GM18951 (cell line): ENCODE measurements around the gene YAF2.
"Not testable (repeated sequence)": the region's sequence is repeated elsewhere in the genome, so short reads cannot be mapped to it uniquely, and the experiment has no call there.

Source experiments
- POLR2A ChIP-seq: IDR thresholded peaks from 4 replicates; pipeline ENCODE4 v1.6.1; 2011; ENCODE audit warnings: mild to moderate bottlenecking; ENCODE audit not compliant: insufficient read length, insufficient read depth; ENCODE audit errors: extremely low read depth
- in situ Hi-C: fragments of 300-500 bp; cut with MboI; formaldehyde crosslinking; loops from one replicate; pipeline ENCODE4 v1.12.0; 2022; ENCODE audit warnings: low sequenced_read_pairs, mixed read lengths, inconsistent platforms; ENCODE audit not compliant: unreplicated experiment

The YAF2 gene

DNA sequence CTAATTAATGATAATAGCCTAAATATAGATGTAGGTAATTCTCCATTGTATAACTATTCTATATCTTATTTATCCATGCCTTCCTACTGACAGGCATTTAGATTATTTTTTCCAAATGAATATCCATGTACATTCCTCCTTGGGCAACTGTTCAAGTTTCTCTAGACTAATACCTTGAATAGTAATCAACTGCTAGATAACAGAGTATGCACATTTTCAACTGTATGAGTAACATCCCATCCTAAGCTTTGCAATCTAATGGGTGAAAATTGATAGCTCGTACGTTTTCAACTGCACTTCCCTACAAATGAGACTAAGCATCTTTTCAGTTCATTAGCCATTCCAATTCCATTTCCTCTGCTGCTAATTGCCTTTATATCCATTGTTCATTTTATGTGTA is 37.0 kb downstream of the YAF2 start:
- no peak for TF ChIP-seq POLR2A
- in situ Hi-C loops: no loop called here

DNA sequence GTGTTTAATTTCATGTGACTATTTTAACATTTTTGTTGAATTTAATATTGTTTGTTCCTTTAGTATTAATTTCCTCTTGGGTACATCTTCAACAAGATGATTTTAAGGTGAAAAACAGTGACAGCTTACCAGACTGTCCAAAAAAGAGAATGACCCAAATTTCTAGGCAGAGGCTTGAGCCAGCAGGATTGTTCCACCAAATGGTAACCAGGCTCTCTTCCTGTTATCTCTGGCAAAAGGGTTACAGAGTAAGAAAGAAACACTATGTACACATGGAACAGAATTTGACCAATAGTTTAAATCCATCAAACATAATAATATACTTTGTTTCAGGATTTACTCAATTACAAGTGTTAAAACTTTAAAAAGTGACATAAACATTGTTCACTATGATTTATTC is 39.0 kb downstream of the YAF2 start:
- TF ChIP-seq POLR2A: no peak
- in situ Hi-C loops: no loop called here

- no peak for TF ChIP-seq POLR2A
- in situ Hi-C loops: no loop called here
Observed at GRCh38 chr12:42196723-42197603, 41.1 kb downstream of the YAF2 start.

DNA sequence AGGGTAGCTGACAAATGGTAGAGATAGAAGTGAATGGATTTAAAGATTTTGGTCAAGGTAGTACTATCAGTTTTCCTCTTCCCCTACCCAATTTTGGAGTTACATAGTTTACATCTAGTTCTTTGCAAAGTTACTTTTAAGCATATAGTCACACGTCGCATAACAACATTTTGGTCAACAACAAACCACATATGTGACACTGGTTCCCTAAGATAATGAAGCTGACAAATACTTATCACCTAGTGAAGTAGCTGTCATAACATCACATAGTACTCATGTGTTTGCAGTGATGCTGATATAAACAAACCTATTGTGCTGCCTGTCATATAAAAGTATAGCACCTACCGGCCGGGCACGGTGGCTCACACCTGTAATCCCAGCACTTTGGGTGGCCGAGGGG is 45.4 kb downstream of the YAF2 start:
- TF ChIP-seq POLR2A: no peak
- in situ Hi-C loops: no loop called here

DNA sequence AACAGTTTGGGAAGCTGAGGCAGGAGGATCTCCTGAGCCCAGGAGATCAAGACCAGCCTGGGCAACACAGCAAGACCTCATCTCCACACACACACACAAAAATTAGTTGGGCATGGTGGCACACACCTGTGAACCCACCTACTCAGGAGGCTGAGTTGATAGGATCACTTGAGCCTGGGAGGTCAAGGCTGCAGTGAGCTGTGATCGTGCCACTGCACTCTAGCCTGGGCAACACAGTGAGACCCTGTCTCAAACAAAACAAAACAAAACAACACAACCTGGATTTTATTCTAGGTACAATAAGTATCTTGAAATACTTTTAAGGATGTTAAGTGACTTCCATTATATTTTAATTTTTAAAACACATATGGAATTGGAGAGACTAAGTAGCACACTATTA is 45.8 kb downstream of the YAF2 start:
- in situ Hi-C loops: no loop called here
- TF ChIP-seq POLR2A: no peak

GRCh38 chr12:42190376-42190775 is 47.7 kb downstream of the YAF2 start:
- no peak for TF ChIP-seq POLR2A

DNA sequence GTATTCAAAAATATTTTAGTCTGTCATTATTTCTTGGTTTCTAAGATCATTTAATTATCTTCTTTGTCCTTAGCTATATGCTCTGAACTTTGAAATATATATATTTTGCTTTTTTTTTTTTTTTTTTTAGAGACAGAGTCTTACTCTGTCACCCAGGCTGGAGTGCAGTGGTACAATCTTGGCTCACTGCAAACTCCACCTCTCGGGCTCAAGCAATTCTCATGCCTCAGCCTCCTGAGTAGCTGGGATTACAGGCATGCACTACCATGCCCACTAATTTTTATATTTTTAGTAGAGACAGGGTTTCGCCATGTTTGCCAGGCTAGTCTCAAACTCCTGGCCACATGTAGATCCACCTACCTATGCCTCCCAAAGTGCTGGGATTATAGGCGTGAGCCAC is 49.8 kb downstream of the YAF2 start:
- in situ Hi-C loops: not testable (repeated sequence)

More at GRCh38 chr12:42190376-42190775, 47.7 kb downstream of the YAF2 start:
- in situ Hi-C loops: no loop called here

- in situ Hi-C loops: no loop called here
- TF ChIP-seq POLR2A: no peak
Observed at GRCh38 chr12:42187799-42188198, 50.2 kb downstream of the YAF2 start.

- in situ Hi-C loops: no loop called here
- no peak for TF ChIP-seq POLR2A
Observed at GRCh38 chr12:42186793-42187192, 51.3 kb downstream of the YAF2 start.

GRCh38 chr12:42182394-42182793 is 55.7 kb downstream of the YAF2 start:
- no peak for TF ChIP-seq POLR2A
- in situ Hi-C loops: no loop called here

DNA sequence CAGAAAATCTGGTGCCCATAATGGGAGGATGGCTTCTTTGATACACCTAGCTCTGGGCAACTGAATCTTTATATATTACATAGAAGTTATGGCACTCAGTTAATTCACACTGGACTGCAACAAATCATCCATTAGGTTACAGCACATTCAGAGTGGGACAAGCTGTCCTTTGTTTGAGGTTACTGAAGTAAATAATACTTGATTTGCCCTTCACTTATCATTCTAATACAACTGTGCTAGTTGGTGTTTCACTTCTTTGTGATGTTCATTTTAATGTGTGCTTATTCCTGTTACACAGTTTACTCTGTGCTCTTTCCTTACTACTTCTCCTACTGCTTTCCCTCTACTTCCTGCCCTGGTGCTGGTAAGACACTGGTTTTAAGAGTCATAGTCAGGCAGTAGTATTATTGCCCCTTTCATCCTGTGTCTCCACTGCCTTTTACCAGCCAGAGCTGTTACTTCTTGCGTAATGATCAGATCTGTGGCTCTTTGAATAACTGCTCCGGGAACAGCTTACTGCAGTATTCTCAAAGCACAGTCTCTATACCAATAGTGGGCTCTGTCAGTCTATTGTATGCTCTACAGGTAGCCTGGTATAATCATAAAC is 57.0 kb downstream of the YAF2 start:
- in situ Hi-C loops: no loop called here
- no peak for TF ChIP-seq POLR2A

DNA sequence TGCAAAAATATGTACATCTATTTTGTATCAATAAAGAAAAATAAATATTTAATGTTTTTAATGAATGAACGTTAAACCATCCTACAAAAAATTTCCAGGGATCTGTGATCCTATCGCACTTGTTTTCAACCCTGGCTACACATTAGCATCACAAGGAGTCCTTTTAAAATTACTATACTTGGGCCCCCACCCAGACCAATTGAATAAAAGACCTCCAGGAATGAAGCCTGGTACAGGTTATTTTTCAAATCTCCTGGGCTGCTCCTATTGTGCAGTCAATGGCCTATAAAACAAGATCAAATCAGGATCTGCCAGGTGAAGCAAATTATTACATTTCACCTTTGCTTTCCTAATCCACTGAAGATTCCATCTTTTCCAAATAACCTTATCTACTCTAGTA is 59.9 kb downstream of the YAF2 start:
- in situ Hi-C loops: no loop called here
- no peak for TF ChIP-seq POLR2A

GRCh38 chr12:42174978-42175377 is 63.1 kb downstream of the YAF2 start:
- in situ Hi-C loops: no loop called here
- TF ChIP-seq POLR2A: no peak

GRCh38 chr12:42173961-42174521 is 64.0 kb downstream of the YAF2 start:
- TF ChIP-seq POLR2A: no peak
- in situ Hi-C loops: no loop called here
